ENCODE data around the gene GPR158. TPM values are rescaled to one million over a fixed set of nuclear protein-coding genes. Genes with fewer than 3 reads are reported as not detected.

The GPR158 gene
- total RNA-seq, 1 experiment from 2014 or later: 2.9 TPM

GRCh38 chr10:25436431-25436830, 261.6 kb downstream of the GPR158 start:
- ChIA-PET POLR2A (no interaction called here), CTCF (no interaction called here), RAD21 (ENCODE audit: low non-redundant PET in 1 of 2, low total read pairs in 2 of 2, uncharacterized antibody in 2 of 2, unreplicated experiment in 2 of 2) (no interaction called here)
- TF ChIP-seq ZNF274 (IDR thresholded peaks at IDR 0.05; ENCODE audit: low read depth, low read length): no peak
- H2AFZ ChIP-seq (ENCODE audit: low read depth, low read length, poor library complexity, severe bottlenecking): no peak overlapping the region
- no peak overlapping the region for H3K27ac ChIP-seq (ENCODE audit: low read depth, low read length)
- no TSS peak for BruUV-seq (replicated peaks)
- ATAC-seq (no peak), DNase-seq (ENCODE audit: low read depth, low spot score) (no peak)
- no peaks in the 10 kb centered on the region for H3K79me2 ChIP-seq (ENCODE audit: insufficient read depth, low read length)
- H3K4me2 ChIP-seq (ENCODE audit: low read length): no peak overlapping the region
- H3K4me3 ChIP-seq (replicated peaks in 1 of 2; ENCODE audit: low read depth in 1 of 2, low read length in 2 of 2): no peak overlapping the region
- no peaks in the 10 kb centered on the region for H3K9me3 ChIP-seq (ENCODE audit: control insufficient read depth in 1 of 2, insufficient read depth in 1 of 2, low read depth in 1 of 2, low read length in 2 of 2)
- H3K9ac ChIP-seq (ENCODE audit: low read length): no peak overlapping the region
- no peaks in the 10 kb centered on the region for H3K27me3 ChIP-seq (ENCODE audit: insufficient read depth, low read length)
- H3K9me2 ChIP-seq (ENCODE audit: insufficient read depth): no peaks in the 10 kb centered on the region
- no peaks in the 10 kb centered on the region for H3K36me3 ChIP-seq (ENCODE audit: control insufficient read depth in 1 of 2, insufficient read depth in 2 of 2, low read length in 2 of 2)
- intact Hi-C loops (cut with micrococcal nuclease): no loop called here
- no peaks in the 10 kb centered on the region for H3K4me1 ChIP-seq (ENCODE audit: control insufficient read depth in 1 of 2, insufficient read depth in 2 of 2, low read length in 2 of 2)
- H4K20me1 ChIP-seq (ENCODE audit: insufficient read depth): no peaks in the 10 kb centered on the region

DNA sequence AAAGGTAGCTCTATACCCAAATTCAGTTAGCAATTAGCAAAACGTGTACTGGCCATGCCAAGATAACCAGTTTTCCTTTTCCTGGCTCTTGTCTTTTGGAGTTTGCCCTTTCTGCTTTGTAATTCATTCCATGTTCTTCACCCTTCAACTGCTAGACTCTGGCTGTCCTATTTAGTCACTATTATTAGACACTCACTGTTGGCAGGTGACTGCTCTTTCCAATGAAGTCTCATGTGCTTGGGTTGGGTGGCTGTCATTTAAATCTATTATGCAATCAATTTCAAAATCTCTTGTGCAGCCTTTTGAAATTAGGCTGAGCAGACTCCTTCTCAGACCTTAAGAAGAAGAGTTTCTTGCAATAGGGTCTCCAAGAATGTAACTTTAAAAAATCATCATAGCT, 266.5 kb downstream of the GPR158 start:
- no peaks in the 10 kb centered on the region for H3K4me1 ChIP-seq (ENCODE audit: control insufficient read depth in 1 of 2, insufficient read depth in 2 of 2, low read length in 2 of 2)
- no peaks in the 10 kb centered on the region for H3K79me2 ChIP-seq (ENCODE audit: insufficient read depth, low read length)
- no peak overlapping the region for H3K27ac ChIP-seq (ENCODE audit: low read depth, low read length)
- H3K27me3 ChIP-seq (ENCODE audit: insufficient read depth, low read length): no peaks in the 10 kb centered on the region
- DNase-seq (ENCODE audit: low read depth, low spot score): no peak
- H3K4me2 ChIP-seq (ENCODE audit: low read length): no peak overlapping the region
- RAD21 ChIA-PET (ENCODE audit: low non-redundant PET in 1 of 2, low total read pairs in 2 of 2, uncharacterized antibody in 2 of 2, unreplicated experiment in 2 of 2): no interaction called here
- no peak overlapping the region for H3K9ac ChIP-seq (ENCODE audit: low read length)
- TF ChIP-seq, protein P1, sequence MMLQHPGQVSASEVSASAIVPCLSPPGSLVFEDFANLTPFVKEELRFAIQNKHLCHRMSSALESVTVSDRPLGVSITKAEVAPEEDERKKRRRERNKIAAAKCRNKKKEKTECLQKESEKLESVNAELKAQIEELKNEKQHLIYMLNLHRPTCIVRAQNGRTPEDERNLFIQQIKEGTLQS (IDR thresholded peaks at IDR 0.05): no peak
- TF ChIP-seq FOSL1 (IDR thresholded peaks at IDR 0.05; ENCODE audit: low read depth) (no peak), MAX (IDR thresholded peaks at IDR 0.05) (no peak), SIN3A (IDR thresholded peaks at IDR 0.05; ENCODE audit: low read depth) (no peak)
- CTCF ChIA-PET: no interaction called here
- no peak overlapping the region for H3K4me3 ChIP-seq (replicated peaks in 1 of 2; ENCODE audit: low read depth in 1 of 2, low read length in 2 of 2)
- no peaks in the 10 kb centered on the region for H4K20me1 ChIP-seq (ENCODE audit: insufficient read depth)
- BruUV-seq (replicated peaks): no TSS peak
- POLR2A ChIA-PET: no interaction called here
- no peaks in the 10 kb centered on the region for H3K9me3 ChIP-seq (ENCODE audit: control insufficient read depth in 1 of 2, insufficient read depth in 1 of 2, low read depth in 1 of 2, low read length in 2 of 2)
- no peaks in the 10 kb centered on the region for H3K9me2 ChIP-seq (ENCODE audit: insufficient read depth)
- no peaks in the 10 kb centered on the region for H3K36me3 ChIP-seq (ENCODE audit: control insufficient read depth in 1 of 2, insufficient read depth in 2 of 2, low read length in 2 of 2)
- ATAC-seq: no peak
- H2AFZ ChIP-seq (ENCODE audit: low read depth, low read length, poor library complexity, severe bottlenecking): no peak overlapping the region
- intact Hi-C loops (cut with micrococcal nuclease): no loop called here
